Measurements from ENCODE around the gene CNGB1. TPM values are rescaled to one million over a fixed set of nuclear protein-coding genes. Genes with fewer than 3 reads are reported as not detected.

CNGB1 gene
- total RNA-seq, 1 donor from 2014 or later, result not detected

- no peaks in the 10 kb centered on the region for H3K36me3 Mint-ChIP-seq (ENCODE audit: low read depth, unreplicated experiment)
- H3K27me3 Mint-ChIP-seq (ENCODE audit: unreplicated experiment), result peaks cover 2% of the 10 kb centered on the region
- DNase-seq (ENCODE audit: low spot score), result no peak
- TF ChIP-seq CTCF (IDR thresholded peaks at IDR 0.05; ENCODE audit: unreplicated experiment), result no peak
- no peak overlapping the region for H3K27ac Mint-ChIP-seq (ENCODE audit: unreplicated experiment)
- H3K4me3 Mint-ChIP-seq (ENCODE audit: unreplicated experiment), result no peak overlapping the region
- H3K4me1 Mint-ChIP-seq (ENCODE audit: unreplicated experiment), result peaks cover 4% of the 10 kb centered on the region
- H3K9me3 Mint-ChIP-seq (ENCODE audit: unreplicated experiment), result no peaks in the 10 kb centered on the region
These were observed 920 bp upstream of the CNGB1 start for GRCh38 chr16:57971848-57972247.

GRCh38 chr16:57970319-57970718 lies 609 bp downstream of the CNGB1 start:
- DNase-seq (ENCODE audit: low spot score), result no peak
- peaks cover 6% of the 10 kb centered on the region for H3K27me3 Mint-ChIP-seq (ENCODE audit: unreplicated experiment)
- peaks cover 4% of the 10 kb centered on the region for H3K4me1 Mint-ChIP-seq (ENCODE audit: unreplicated experiment)
- H3K27ac Mint-ChIP-seq (ENCODE audit: unreplicated experiment), result no peak overlapping the region
- no peak overlapping the region for H3K4me3 Mint-ChIP-seq (ENCODE audit: unreplicated experiment)
- no peak for TF ChIP-seq CTCF (IDR thresholded peaks at IDR 0.05; ENCODE audit: unreplicated experiment)
- H3K9me3 Mint-ChIP-seq (ENCODE audit: unreplicated experiment), result no peaks in the 10 kb centered on the region
- no peaks in the 10 kb centered on the region for H3K36me3 Mint-ChIP-seq (ENCODE audit: low read depth, unreplicated experiment)

GRCh38 chr16:57969451-57970123 lies 1.3 kb downstream of the CNGB1 start:
- H3K27ac Mint-ChIP-seq (ENCODE audit: unreplicated experiment), result no peak overlapping the region
- TF ChIP-seq CTCF (IDR thresholded peaks at IDR 0.05; ENCODE audit: unreplicated experiment), result no peak
- DNase-seq (ENCODE audit: low spot score), result no peak

GRCh38 chr16:57967916-57968315 lies 3.0 kb downstream of the CNGB1 start:
- peaks cover 9% of the 10 kb centered on the region for H3K27me3 Mint-ChIP-seq (ENCODE audit: unreplicated experiment)
- no peaks in the 10 kb centered on the region for H3K9me3 Mint-ChIP-seq (ENCODE audit: unreplicated experiment)
- no peak overlapping the region for H3K4me3 Mint-ChIP-seq (ENCODE audit: unreplicated experiment)
- no peak for TF ChIP-seq CTCF (IDR thresholded peaks at IDR 0.05; ENCODE audit: unreplicated experiment)
- no peaks in the 10 kb centered on the region for H3K36me3 Mint-ChIP-seq (ENCODE audit: low read depth, unreplicated experiment)
- no peak for DNase-seq (ENCODE audit: low spot score)
- H3K27ac Mint-ChIP-seq (ENCODE audit: unreplicated experiment), result no peak overlapping the region
- peaks cover 4% of the 10 kb centered on the region for H3K4me1 Mint-ChIP-seq (ENCODE audit: unreplicated experiment)

More at GRCh38 chr16:57969451-57970123, 1.3 kb downstream of the CNGB1 start:
- Mint-ChIP-seq H3K27me3 (ENCODE audit: unreplicated experiment) (peaks cover 8% of the 10 kb centered on the region), H3K36me3 (ENCODE audit: low read depth, unreplicated experiment) (no peaks in the 10 kb centered on the region), H3K4me1 (ENCODE audit: unreplicated experiment) (peaks cover 4% of the 10 kb centered on the region), H3K4me3 (ENCODE audit: unreplicated experiment) (no peak overlapping the region), H3K9me3 (ENCODE audit: unreplicated experiment) (no peaks in the 10 kb centered on the region)

GRCh38 chr16:57966986-57967385 lies 3.9 kb downstream of the CNGB1 start:
- peaks cover 10% of the 10 kb centered on the region for H3K27me3 Mint-ChIP-seq (ENCODE audit: unreplicated experiment)
- H3K9me3 Mint-ChIP-seq (ENCODE audit: unreplicated experiment), result no peaks in the 10 kb centered on the region
- TF ChIP-seq CTCF (IDR thresholded peaks at IDR 0.05; ENCODE audit: unreplicated experiment), result no peak
- H3K4me3 Mint-ChIP-seq (ENCODE audit: unreplicated experiment), result no peak overlapping the region
- no peak for DNase-seq (ENCODE audit: low spot score)
- no peak overlapping the region for H3K27ac Mint-ChIP-seq (ENCODE audit: unreplicated experiment)
- peaks cover under 1% of the 10 kb centered on the region for H3K4me1 Mint-ChIP-seq (ENCODE audit: unreplicated experiment)
- no peaks in the 10 kb centered on the region for H3K36me3 Mint-ChIP-seq (ENCODE audit: low read depth, unreplicated experiment)
